ENCODE data around the gene ACOD1.
"Not testable (repeated sequence)": the region's sequence is repeated elsewhere in the genome, so short reads cannot be mapped to it uniquely, and the experiment has no call there.

Gene ACOD1

DNA sequence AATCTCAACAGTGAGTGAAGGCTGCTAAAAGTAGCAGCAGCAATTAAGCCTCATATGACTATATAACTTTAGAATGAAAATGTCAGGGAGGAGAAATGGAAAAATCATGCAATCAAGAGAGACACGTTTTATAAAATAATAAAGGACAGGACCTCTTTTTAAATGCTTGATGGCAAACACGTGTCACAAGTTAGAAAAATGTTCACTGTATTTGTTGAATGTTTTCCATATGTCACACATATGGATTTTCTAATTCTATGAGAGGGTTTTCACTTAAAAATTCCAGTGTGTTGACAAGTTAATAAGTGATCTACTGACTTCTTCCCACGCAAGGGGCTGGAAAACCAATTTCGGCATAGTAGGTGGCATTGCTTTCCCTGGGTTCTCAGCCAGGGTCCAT, 34.4 kb upstream of the ACOD1 start:
- H3K4me3 ChIP-seq (ENCODE audit: severe bottlenecking), result no peak overlapping the region
- H3K36me3 ChIP-seq (ENCODE audit: low read depth), result no peaks in the 10 kb centered on the region
- H3K9me3 ChIP-seq (ENCODE audit: severe bottlenecking), result no peaks in the 10 kb centered on the region
- ATAC-seq (ENCODE audit: low read depth) (no peak), DNase-seq (ENCODE audit: low spot score) (no peak)
- TF ChIP-seq, protein P1, sequence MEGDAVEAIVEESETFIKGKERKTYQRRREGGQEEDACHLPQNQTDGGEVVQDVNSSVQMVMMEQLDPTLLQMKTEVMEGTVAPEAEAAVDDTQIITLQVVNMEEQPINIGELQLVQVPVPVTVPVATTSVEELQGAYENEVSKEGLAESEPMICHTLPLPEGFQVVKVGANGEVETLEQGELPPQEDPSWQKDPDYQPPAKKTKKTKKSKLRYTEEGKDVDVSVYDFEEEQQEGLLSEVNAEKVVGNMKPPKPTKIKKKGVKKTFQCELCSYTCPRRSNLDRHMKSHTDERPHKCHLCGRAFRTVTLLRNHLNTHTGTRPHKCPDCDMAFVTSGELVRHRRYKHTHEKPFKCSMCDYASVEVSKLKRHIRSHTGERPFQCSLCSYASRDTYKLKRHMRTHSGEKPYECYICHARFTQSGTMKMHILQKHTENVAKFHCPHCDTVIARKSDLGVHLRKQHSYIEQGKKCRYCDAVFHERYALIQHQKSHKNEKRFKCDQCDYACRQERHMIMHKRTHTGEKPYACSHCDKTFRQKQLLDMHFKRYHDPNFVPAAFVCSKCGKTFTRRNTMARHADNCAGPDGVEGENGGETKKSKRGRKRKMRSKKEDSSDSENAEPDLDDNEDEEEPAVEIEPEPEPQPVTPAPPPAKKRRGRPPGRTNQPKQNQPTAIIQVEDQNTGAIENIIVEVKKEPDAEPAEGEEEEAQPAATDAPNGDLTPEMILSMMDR (IDR thresholded peaks at IDR 0.05; ENCODE audit: poor library complexity, severe bottlenecking), result no peak
- H3K4me1 ChIP-seq (ENCODE audit: insufficient read depth, poor library complexity, severe bottlenecking), result no peaks in the 10 kb centered on the region
- H3K27ac ChIP-seq (ENCODE audit: poor library complexity, severe bottlenecking), result no peak overlapping the region
- H3K27me3 ChIP-seq (ENCODE audit: insufficient read depth, poor library complexity, severe bottlenecking), result no peaks in the 10 kb centered on the region

DNA sequence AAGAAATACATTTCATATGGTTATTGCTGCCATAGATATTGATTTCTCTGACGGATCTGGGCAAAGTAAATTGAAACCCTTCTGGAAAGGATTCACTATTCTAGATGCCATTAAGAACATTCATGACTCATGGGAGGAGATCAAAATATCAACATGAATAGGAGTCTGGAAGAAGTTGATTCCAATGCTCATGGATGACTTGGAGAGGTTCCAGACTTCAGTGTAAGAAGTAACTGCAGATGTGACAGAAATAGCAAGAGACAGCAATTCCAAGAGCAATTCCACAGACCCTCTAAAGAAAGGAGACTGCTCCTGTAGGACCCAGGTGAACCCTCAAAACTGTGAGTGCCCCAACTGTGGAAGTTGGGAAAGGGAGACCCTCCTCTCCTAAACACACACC, 31.2 kb upstream of the ACOD1 start:
- TF ChIP-seq, protein P1 (IDR thresholded peaks at IDR 0.05; ENCODE audit: poor library complexity, severe bottlenecking), result no peak
- H3K4me3 ChIP-seq (ENCODE audit: severe bottlenecking), result no peak overlapping the region
- H3K36me3 ChIP-seq (ENCODE audit: low read depth), result no peaks in the 10 kb centered on the region
- no peaks in the 10 kb centered on the region for H3K4me1 ChIP-seq (ENCODE audit: insufficient read depth, poor library complexity, severe bottlenecking)
- H3K27ac ChIP-seq (ENCODE audit: poor library complexity, severe bottlenecking), result no peak overlapping the region
- ATAC-seq (ENCODE audit: low read depth) (no peak), DNase-seq (ENCODE audit: low spot score) (no peak)
- no peaks in the 10 kb centered on the region for H3K27me3 ChIP-seq (ENCODE audit: insufficient read depth, poor library complexity, severe bottlenecking)
- H3K9me3 ChIP-seq (ENCODE audit: severe bottlenecking), result no peaks in the 10 kb centered on the region

DNA sequence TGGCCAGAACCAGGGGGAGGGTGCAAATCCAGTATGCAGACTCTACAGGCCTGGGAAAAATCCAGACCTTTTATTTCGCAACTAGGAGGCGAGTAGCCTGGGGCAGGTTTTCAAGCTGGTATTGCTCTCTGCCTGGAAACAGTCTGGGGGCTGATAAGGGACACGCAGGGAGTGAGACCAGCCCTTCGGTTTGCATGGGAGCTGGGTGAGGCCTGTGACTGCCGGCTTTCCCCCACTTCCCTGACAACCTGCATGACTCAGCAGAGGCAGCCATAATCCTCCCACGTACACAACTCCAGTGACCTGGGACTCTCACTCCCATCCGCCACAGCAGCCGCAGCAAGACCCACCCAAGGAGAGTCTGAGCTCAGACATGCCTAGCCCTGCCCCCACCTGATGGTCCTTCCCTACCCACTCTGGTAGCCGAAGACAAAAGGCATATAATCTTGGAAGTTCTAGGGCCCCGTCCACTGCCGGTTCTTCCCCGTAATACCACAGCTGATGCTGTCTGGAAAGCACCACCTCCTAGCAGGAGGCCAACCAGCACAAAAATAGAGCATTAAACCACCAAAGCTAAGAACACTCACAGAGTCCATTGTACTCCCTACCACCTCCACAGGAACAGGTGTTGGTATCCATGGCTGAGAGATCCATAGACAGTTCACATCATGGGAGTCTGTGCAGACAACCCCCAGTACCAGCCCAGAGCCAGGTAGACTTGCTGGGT, 30.4 kb upstream of the ACOD1 start:
- H3K4me3 ChIP-seq (ENCODE audit: severe bottlenecking); H3K27ac ChIP-seq (ENCODE audit: poor library complexity, severe bottlenecking); H3K27me3 ChIP-seq (ENCODE audit: insufficient read depth, poor library complexity, severe bottlenecking); DNase-seq (ENCODE audit: low spot score); H3K9me3 ChIP-seq (ENCODE audit: severe bottlenecking); ATAC-seq (ENCODE audit: low read depth); H3K36me3 ChIP-seq (ENCODE audit: low read depth); H3K4me1 ChIP-seq (ENCODE audit: insufficient read depth, poor library complexity, severe bottlenecking): not testable (repeated sequence)

DNA sequence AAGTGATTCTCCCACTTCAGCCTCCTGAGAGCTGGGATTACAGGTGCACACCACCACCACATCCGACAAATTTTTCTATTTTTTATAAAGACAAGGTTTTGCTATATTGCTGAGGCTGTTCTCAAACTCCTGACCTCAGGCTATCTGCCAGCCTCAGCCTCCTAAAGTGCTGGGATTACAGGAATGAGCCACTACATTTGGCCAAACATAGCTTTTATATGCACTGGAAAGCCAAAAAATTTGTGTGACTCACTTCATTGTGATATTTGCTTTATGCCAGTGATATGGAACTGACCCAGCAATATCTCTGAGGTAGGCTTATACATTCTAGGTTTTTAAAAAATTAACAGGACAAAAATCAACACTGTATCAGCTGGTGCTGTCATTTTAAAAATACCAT, 26.8 kb upstream of the ACOD1 start:
- DNase-seq (ENCODE audit: low spot score), result no peak

DNA sequence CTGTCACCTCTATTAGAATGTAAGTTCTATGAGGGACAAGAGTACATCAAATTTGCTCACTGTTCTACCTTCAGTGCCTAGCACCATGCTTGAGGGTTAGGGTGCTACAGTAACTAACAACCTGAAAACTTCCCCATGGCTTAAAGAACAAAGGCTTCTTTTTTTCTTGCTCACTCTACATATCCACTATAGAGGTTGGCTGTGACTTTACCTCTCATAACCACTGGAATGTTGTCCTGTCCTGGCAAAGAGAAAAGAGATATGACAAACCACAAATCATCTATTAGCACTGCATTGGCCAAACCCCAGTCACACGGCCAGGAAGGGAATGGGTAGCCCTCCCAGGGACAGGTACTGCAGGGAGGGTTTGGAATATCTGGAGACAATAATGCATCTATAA, 23.2 kb upstream of the ACOD1 start:
- DNase-seq (ENCODE audit: low spot score) (no peak), ATAC-seq (ENCODE audit: low read depth) (no peak)
- TF ChIP-seq, protein P1 (IDR thresholded peaks at IDR 0.05; ENCODE audit: poor library complexity, severe bottlenecking), result no peak
- Histone ChIP-seq H3K27me3 (ENCODE audit: insufficient read depth, poor library complexity, severe bottlenecking) (no peaks in the 10 kb centered on the region), H3K36me3 (ENCODE audit: low read depth) (no peaks in the 10 kb centered on the region), H3K9me3 (ENCODE audit: severe bottlenecking) (no peaks in the 10 kb centered on the region), H3K4me1 (ENCODE audit: insufficient read depth, poor library complexity, severe bottlenecking) (no peaks in the 10 kb centered on the region), H3K27ac (ENCODE audit: poor library complexity, severe bottlenecking) (no peak overlapping the region), H3K4me3 (ENCODE audit: severe bottlenecking) (no peak overlapping the region)

More for the DNA sequence above, 26.8 kb upstream of the ACOD1 start:
- no peak for ATAC-seq (ENCODE audit: low read depth)
- no peaks in the 10 kb centered on the region for H3K4me1 ChIP-seq (ENCODE audit: insufficient read depth, poor library complexity, severe bottlenecking)
- H3K36me3 ChIP-seq (ENCODE audit: low read depth), result no peaks in the 10 kb centered on the region
- H3K27me3 ChIP-seq (ENCODE audit: insufficient read depth, poor library complexity, severe bottlenecking), result no peaks in the 10 kb centered on the region
- TF ChIP-seq, protein P1 (IDR thresholded peaks at IDR 0.05; ENCODE audit: poor library complexity, severe bottlenecking), result no peak
- no peaks in the 10 kb centered on the region for H3K9me3 ChIP-seq (ENCODE audit: severe bottlenecking)
- H3K4me3 ChIP-seq (ENCODE audit: severe bottlenecking), result no peak overlapping the region
- H3K27ac ChIP-seq (ENCODE audit: poor library complexity, severe bottlenecking), result no peak overlapping the region
